Hematopoietic multipotent progenitor cell treated with erythropoietin and hydrocortisone succinate and interleukin-3 and kit ligand, for 8 days (in vitro differentiated cells): ENCODE results near the gene CCDC116.
A peak's percentile ranks its signal among the peaks of the same experiment; 100 is the strongest.
"Not testable (repeated sequence)": the region's sequence is repeated elsewhere in the genome, so short reads cannot be mapped to it uniquely, and the experiment has no call there.

Source experiments
- DNase-seq: peaks from one replicate; pipeline ENCODE4 v3.0.0-alpha.2; 2015

Gene CCDC116

GRCh38 chr22:21632237-21632895 is at the start of gene CCDC116:
Gene CCDC116, plus strand, starts transcription at chr22:21632760. Its CDS starts 422 bp downstream, at chr22:21633182.
- DNase-seq: peak; percentile 61

- no peak for DNase-seq
Observed at GRCh38 chr22:21582801-21583740, 49.5 kb upstream of the CCDC116 start.

GRCh38 chr22:21585389-21585788 is 47.2 kb upstream of the CCDC116 start:
- no peak for DNase-seq

- DNase-seq: peak; percentile 85
Observed at GRCh38 chr22:21587803-21588611, 44.6 kb upstream of the CCDC116 start.

GRCh38 chr22:21589396-21589795 is 43.2 kb upstream of the CCDC116 start:
- no peak for DNase-seq

GRCh38 chr22:21590809-21591641 is 41.5 kb upstream of the CCDC116 start:
- no peak for DNase-seq

GRCh38 chr22:21591695-21592094 is 40.9 kb upstream of the CCDC116 start:
- DNase-seq: no peak

GRCh38 chr22:21592422-21592821 is 40.1 kb upstream of the CCDC116 start:
- DNase-seq: no peak

- no peak for DNase-seq
Observed at GRCh38 chr22:21593406-21594232, 38.9 kb upstream of the CCDC116 start.

- DNase-seq: no peak
Observed at GRCh38 chr22:21594865-21595452, 37.6 kb upstream of the CCDC116 start.

- not testable (repeated sequence) for DNase-seq
Observed at GRCh38 chr22:21596356-21597135, 36.0 kb upstream of the CCDC116 start.

- DNase-seq: no peak
Observed at GRCh38 chr22:21598302-21598701, 34.3 kb upstream of the CCDC116 start.

GRCh38 chr22:21599053-21599893 is 33.3 kb upstream of the CCDC116 start:
- DNase-seq: no peak

- DNase-seq: no peak
Observed at GRCh38 chr22:21602579-21602978, 30.0 kb upstream of the CCDC116 start.

GRCh38 chr22:21603973-21604372 is 28.6 kb upstream of the CCDC116 start:
- no peak for DNase-seq

GRCh38 chr22:21605887-21606564 is 26.5 kb upstream of the CCDC116 start:
- no peak for DNase-seq

GRCh38 chr22:21606775-21607174 is 25.8 kb upstream of the CCDC116 start:
- DNase-seq: no peak

- DNase-seq: not testable (repeated sequence)
Observed at GRCh38 chr22:21609556-21610157, 22.9 kb upstream of the CCDC116 start.
